ENCODE results near the gene PCDHA6. TPM values are rescaled to one million over a fixed set of nuclear protein-coding genes. Genes with fewer than 3 reads are reported as not detected.

PCDHA6 gene
- total and polyA plus RNA-seq, 2 of the 8 experiments (the other 6 are each of a cell fraction or from before 2014, with no cell fraction given) = 0.71 to 7.1 TPM

DNA sequence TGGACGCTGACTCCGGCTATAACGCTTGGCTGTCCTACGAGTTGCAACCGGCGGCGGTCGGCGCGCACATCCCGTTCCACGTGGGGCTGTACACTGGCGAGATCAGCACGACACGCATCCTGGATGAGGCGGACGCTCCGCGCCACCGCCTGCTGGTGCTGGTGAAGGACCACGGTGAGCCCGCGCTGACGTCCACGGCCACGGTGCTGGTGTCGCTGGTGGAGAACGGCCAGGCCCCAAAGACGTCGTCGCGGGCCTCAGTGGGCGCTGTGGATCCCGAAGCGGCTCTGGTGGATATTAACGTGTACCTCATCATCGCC lies 49.5 kb downstream of the PCDHA6 start:
- Histone ChIP-seq H2BK12ac (ENCODE audit: low read depth, low read length) (no peak overlapping the region), H3K4me2 (ENCODE audit: insufficient read depth in 1 of 2, low read depth in 2 of 2, low read length in 2 of 2) (no peak overlapping the region), H3K4me1 (replicated peaks in 1 of 4; ENCODE audit: control insufficient read depth in 3 of 4, insufficient read depth in 4 of 4, low read length in 3 of 4) (no peaks in the 10 kb centered on the region; a peak in 2 of 7 replicates), H3K27ac (ENCODE audit: low read depth, low read length) (no peak overlapping the region), H2BK120ac (replicated peaks; ENCODE audit: low read depth, low read length) (no peak overlapping the region), H2AFZ (ENCODE audit: low read length) (no peak overlapping the region), H3K56ac (replicated peaks; ENCODE audit: insufficient read length, low read depth, low read length) (no peak overlapping the region), H3K79me2 (ENCODE audit: control insufficient read depth in 1 of 2, insufficient read depth in 2 of 2, low read length in 2 of 2) (peaks cover 0 to 9% of the 10 kb centered on the region in 2 experiments; a peak in 2 of 4 replicates), H4K20me1 (replicated peaks in 1 of 2; ENCODE audit: control insufficient read depth in 1 of 2, insufficient read depth in 2 of 2, low read length in 2 of 2) (peaks cover 0 to 3% of the 10 kb centered on the region in 2 experiments), H2BK20ac (ENCODE audit: low read length) (no peak overlapping the region), H3K9me3 (ENCODE audit: insufficient read depth in 2 of 2, low read depth in 1 of 2, low read length in 1 of 2) (no peaks in the 10 kb centered on the region), H3K9ac (replicated peaks in 1 of 4; ENCODE audit: extremely low read depth in 1 of 4, low read depth in 3 of 4, low read length in 3 of 4) (no peak overlapping the region), H3K79me1 (ENCODE audit: low read depth, low read length) (no peaks in the 10 kb centered on the region), H4K5ac (ENCODE audit: insufficient read length, low read depth, low read length) (no peak overlapping the region), H2BK15ac (ENCODE audit: low read length) (no peak overlapping the region), H3K4ac (replicated peaks; ENCODE audit: insufficient read length, low read depth, low read length) (no peak overlapping the region), H2AK5ac (ENCODE audit: low read depth, low read length) (no peak overlapping the region), H4K91ac (replicated peaks; ENCODE audit: insufficient read length, low read length) (no peak overlapping the region), H2BK5ac (ENCODE audit: low read depth, low read length) (no peak overlapping the region), H3K27me3 (replicated peaks in 1 of 4; ENCODE audit: control insufficient read depth in 3 of 4, extremely low read depth in 1 of 4, insufficient read depth in 3 of 4, low read length in 3 of 4) (no peaks in the 10 kb centered on the region), H4K8ac (ENCODE audit: extremely low read depth, insufficient read depth, low read length) (no peak overlapping the region; the same call in 1 of the 2 replicates), H3K36me3 (ENCODE audit: control insufficient read depth in 2 of 4, insufficient read depth in 4 of 4, low read length in 3 of 4) (peaks cover 0 to 11% (median 0%) of the 10 kb centered on the region in 4 experiments; a peak in 2 of 8 replicates), H3K4me3 (ENCODE audit: extremely low read depth in 1 of 4, insufficient read depth in 2 of 4, low read depth in 3 of 4, low read length in 4 of 4) (no peak overlapping the region), H3K18ac (ENCODE audit: extremely low read depth, low read length) (no peak overlapping the region), H3K23ac (ENCODE audit: insufficient read length) (no peak overlapping the region), H3K23me2 (ENCODE audit: low read depth, low read length) (no peaks in the 10 kb centered on the region), H3K14ac (ENCODE audit: insufficient read length) (no peak overlapping the region)
- FAIRE-seq (no peak), DNase-seq (ENCODE audit: low read depth in 1 of 2, low spot score in 2 of 2) (no peak)
- TF ChIP-seq KDM5A (IDR thresholded peaks at IDR 0.05; ENCODE audit: low read length) = no peak
- TF ChIP-seq KDM1A (IDR thresholded peaks at IDR 0.05; ENCODE audit: borderline replicate concordance, low read length) = no peak
- TF ChIP-seq SP1 (IDR thresholded peaks at IDR 0.05; ENCODE audit: low read depth, low read length) = no peak
- TF ChIP-seq KDM4A (IDR thresholded peaks at IDR 0.05; ENCODE audit: low read depth, low read length, severe bottlenecking) = no peak
- TF ChIP-seq CTBP2 (IDR thresholded peaks at IDR 0.05; ENCODE audit: borderline replicate concordance, insufficient read depth, insufficient read length, low read length) = no peak
- TF ChIP-seq YY1 (IDR thresholded peaks at IDR 0.05; ENCODE audit: low read depth, low read length) = no peak
- TF ChIP-seq, protein P1, sequence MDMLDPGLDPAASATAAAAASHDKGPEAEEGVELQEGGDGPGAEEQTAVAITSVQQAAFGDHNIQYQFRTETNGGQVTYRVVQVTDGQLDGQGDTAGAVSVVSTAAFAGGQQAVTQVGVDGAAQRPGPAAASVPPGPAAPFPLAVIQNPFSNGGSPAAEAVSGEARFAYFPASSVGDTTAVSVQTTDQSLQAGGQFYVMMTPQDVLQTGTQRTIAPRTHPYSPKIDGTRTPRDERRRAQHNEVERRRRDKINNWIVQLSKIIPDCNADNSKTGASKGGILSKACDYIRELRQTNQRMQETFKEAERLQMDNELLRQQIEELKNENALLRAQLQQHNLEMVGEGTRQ (IDR thresholded peaks at IDR 0.05; ENCODE audit: low read length) = no peak
- TF ChIP-seq EZH2 (IDR thresholded peaks at IDR 0.05; ENCODE audit: low read depth, low read length, severe bottlenecking) = no peak
- no peak for TF ChIP-seq TCF12 (IDR thresholded peaks at IDR 0.05; ENCODE audit: low read depth, low read length)
- WGBS, 2 experiments (ENCODE audit: extremely low coverage in 1 of 2, insufficient coverage in 1 of 2, insufficient read length in 1 of 2, insufficient replicate concordance in 2 of 2, low coverage in 1 of 2, low lambda C conversion rate in 2 of 2, missing lambda C conversion rate in 1 of 2) = 96% methylated on average over 27 of the region's 37 CpGs; no CpG with 5 or more reads in 1 of the 2 experiments
- ChIA-PET CTCF (ENCODE audit: partially characterized antibody) (interaction anchor here (0.9 to 9.3 kb wide), 7 partner anchors 8 to 174 kb away, joined by 4 to 141 read pairs (median 13); partner anchors contain the start of genes PCDHA10, PCDHA11, PCDHA4 and PCDHA8), POLR2A (ENCODE audit: partially characterized antibody) (interaction anchor here (3.6 kb wide), 1 partner anchor 164 kb away, joined by 32 read pairs; no protein-coding TSS in a partner anchor)
